Spleen (tissue), 7 donors: ENCODE data around the gene ACTA2.

Experiments
- POLR2A ChIP-seq, 3 donors: fragments of 450-650 bp; IDR thresholded peaks; one replicate each; pipeline ENCODE4 v1.5.1; 2017; ENCODE audit warnings: antibody characterized with exemption in 3 of 3, mild to moderate bottlenecking in 1 of 3
- POLR2AphosphoS5 ChIP-seq, 3 donors: sonication (generic); formaldehyde crosslinking; IDR thresholded peaks; one replicate each; pipeline ENCODE4 v1.5.1; 2017; ENCODE audit warnings: antibody characterized with exemption in 3 of 3
- TF ChIP-seq, protein P1 (sequence below), 11 experiments: fragments of 200-600 bp in 7 of 11; fragments of 450-650 bp in 4 of 11; sonication (generic) in 4 of 11; IDR thresholded peaks in 8 of 11; conservative IDR thresholded peaks in 3 of 11; 1 replicate in 7 of 11; 2 replicates in 4 of 11; pipeline versions ENCODE4 v1.4.0 to v1.8.0; 2016 to 2021; ENCODE audit warnings: antibody characterized with exemption in 11 of 11, inconsistent platforms in 4 of 11, mild to moderate bottlenecking in 1 of 11
- donor health status: DM: no; HTN: no; CAD: no; lungs with moderate emphysema.
- donor health status: DM: no; HTN: no; CAD: no.
- donor health status: DM: no; HTN: no; CAD: no.

- TF ChIP-seq, protein P1, sequence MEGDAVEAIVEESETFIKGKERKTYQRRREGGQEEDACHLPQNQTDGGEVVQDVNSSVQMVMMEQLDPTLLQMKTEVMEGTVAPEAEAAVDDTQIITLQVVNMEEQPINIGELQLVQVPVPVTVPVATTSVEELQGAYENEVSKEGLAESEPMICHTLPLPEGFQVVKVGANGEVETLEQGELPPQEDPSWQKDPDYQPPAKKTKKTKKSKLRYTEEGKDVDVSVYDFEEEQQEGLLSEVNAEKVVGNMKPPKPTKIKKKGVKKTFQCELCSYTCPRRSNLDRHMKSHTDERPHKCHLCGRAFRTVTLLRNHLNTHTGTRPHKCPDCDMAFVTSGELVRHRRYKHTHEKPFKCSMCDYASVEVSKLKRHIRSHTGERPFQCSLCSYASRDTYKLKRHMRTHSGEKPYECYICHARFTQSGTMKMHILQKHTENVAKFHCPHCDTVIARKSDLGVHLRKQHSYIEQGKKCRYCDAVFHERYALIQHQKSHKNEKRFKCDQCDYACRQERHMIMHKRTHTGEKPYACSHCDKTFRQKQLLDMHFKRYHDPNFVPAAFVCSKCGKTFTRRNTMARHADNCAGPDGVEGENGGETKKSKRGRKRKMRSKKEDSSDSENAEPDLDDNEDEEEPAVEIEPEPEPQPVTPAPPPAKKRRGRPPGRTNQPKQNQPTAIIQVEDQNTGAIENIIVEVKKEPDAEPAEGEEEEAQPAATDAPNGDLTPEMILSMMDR (IDR thresholded peaks at IDR 0.05 in 8 of 11, conservative IDR thresholded peaks at IDR 0.05 in 3 of 11), result no peak
- TF ChIP-seq POLR2AphosphoS5 (IDR thresholded peaks at IDR 0.05), result no peak
- no peak for TF ChIP-seq POLR2A (IDR thresholded peaks at IDR 0.05)
Observed at GRCh38 chr10:89001024-89001728, 48.6 kb upstream of the ACTA2 start.
